ENCODE results near the gene SLC24A3. TPM values are rescaled to one million over a fixed set of nuclear protein-coding genes. Genes with fewer than 3 reads are reported as not detected.
"Not testable (repeated sequence)": the region's sequence is repeated elsewhere in the genome, so short reads cannot be mapped to it uniquely, and the experiment has no call there.

The SLC24A3 gene
- total RNA-seq, 1 experiment from 2014 or later, result not detected

GRCh38 chr20:19750101-19750606 lies 537.7 kb downstream of the SLC24A3 start:
- in situ Hi-C loops (cut with HindIII; ENCODE audit: low sequenced_read_pairs), result no loop called here
- no peak for DNase-seq (ENCODE audit: low spot score)

DNA sequence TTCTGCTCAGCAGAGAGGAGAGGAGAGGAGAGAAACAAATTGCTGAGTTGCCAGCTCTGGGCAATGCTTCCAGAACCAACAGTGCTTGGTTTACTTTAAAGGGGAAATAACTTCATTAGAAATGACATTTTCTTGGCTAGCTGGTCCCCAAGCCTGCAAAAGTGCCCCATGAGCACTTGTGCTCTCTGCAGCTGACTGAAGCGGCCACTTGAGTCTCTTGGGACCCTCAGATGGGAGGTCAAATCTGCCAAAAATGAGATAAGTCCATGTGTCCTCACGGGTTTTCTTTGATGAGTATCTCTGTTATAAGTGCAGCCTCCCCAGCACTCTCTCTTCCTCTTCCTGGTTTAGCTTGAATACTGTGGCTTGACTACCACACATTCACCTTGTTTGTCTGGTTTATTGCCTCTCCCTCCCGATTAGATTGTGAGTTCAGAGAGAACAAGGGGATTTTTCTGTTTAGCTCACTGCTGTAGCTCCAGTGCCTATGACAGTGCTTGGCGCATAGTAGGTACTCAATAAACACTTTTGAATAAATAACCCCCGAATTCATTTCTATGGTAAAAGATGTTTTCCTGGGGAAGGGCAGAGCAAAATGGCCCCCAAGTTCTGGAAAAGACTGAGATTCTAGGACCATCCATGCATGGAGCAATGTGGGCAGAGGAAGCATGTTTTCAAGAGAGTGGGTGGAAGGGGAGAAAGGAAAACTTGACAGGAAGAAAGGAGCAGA lies 538.6 kb downstream of the SLC24A3 start:
- in situ Hi-C loops (cut with HindIII; ENCODE audit: low sequenced_read_pairs), result no loop called here
- DNase-seq (ENCODE audit: low spot score), result no peak

- in situ Hi-C loops (cut with HindIII; ENCODE audit: low sequenced_read_pairs); DNase-seq (ENCODE audit: low spot score): not testable (repeated sequence)
Measured at GRCh38 chr20:19754201-19754600, 541.8 kb downstream of the SLC24A3 start.

DNA sequence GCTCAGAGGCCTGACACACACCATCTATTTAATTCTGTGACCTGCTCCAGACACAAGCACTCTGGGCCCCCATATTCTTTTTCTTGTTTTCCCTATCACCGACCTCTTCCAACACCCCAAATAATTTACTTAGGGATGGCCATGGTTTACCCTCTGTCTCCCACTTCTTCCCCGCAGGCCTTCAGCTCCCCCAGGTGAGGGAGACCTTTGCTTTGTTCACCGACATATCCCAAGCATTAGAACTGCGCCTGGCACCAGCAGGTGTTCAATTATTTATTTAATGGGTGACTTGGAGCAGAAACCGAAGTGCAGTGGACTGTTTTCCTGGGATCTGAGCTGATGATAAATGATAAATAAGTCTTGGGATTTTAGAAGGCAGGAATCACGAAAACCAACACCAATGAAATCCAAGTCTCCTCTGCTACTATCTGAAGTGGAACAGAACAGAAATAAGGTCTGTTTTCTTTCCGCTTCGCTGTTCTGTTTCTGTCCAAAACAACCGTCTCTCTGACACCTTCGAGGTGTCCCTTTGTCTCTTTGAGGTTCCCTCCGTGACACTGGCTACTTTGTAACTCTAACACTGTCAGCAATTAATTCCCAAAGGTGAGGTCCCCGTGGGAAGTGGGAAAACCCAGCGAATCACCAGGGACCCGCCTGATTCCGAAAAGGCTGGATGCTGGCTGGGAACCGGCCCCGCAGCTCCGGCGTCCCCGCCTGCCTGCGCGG lies 544.5 kb downstream of the SLC24A3 start:
- in situ Hi-C loops (cut with HindIII; ENCODE audit: low sequenced_read_pairs), result no loop called here
- DNase-seq (ENCODE audit: low spot score), result no peak

DNA sequence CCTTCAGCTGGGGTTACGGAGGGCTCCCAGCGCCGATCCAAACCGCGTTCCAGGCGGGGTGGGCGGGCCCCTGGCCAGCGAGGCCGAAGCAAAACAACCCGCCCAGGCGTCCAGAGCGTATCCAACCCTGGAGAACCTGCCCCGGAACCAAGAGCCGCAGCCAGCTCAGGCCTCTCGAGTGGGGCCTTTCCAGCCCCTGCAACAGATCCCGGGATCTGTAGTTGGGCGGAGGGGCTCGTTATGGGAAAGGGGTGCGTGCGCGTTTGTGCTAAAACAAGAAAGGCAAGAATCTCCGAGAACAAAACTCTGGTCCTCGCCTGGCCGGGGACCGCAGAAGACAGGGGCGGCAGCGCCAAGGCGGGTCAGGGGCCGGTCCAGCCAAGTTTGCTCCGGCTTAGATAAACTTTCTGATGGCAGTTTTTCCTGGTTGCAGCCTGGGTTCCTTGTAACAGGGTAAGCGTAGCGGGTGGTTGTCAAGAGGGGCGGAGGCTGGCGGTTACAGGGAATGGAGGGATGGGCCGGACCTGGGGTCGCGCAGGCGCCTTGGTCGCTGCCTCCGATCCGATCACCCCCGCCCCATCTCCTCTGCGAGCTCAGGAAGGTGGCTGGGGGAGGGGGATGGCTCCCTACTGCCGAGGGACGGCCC lies 545.2 kb downstream of the SLC24A3 start:
- DNase-seq (ENCODE audit: low spot score), result peak; percentile 20
- in situ Hi-C loops (cut with HindIII; ENCODE audit: low sequenced_read_pairs), result no loop called here

DNA sequence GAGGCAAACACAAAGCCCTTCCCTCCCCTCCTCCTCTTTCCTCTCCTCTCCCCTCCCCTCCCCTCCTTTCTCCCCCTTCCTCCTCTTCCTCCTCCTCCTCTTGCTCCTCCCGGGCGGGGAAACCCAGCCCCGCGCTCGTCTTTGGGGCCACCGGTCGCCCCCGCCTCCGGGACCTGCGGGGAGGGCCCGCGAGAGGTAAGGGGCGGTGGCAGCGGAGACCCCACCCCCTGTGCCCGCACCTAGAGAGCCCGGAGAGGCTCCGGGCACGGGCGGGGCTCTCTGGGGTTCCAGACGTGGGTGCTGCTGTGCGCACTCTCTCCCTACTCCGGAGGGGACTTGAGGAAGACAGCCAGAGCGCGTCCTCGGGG lies 545.7 kb downstream of the SLC24A3 start, which contains the start of gene RIN2:
Gene RIN2 (plus strand): TSS at position 126 of the 368 bp plus-strand sequence. CDS start 131,344 bp downstream, outside the sequence.
- DNase-seq (ENCODE audit: low spot score), result no peak
- in situ Hi-C loops (cut with HindIII; ENCODE audit: low sequenced_read_pairs), result no loop called here

DNA sequence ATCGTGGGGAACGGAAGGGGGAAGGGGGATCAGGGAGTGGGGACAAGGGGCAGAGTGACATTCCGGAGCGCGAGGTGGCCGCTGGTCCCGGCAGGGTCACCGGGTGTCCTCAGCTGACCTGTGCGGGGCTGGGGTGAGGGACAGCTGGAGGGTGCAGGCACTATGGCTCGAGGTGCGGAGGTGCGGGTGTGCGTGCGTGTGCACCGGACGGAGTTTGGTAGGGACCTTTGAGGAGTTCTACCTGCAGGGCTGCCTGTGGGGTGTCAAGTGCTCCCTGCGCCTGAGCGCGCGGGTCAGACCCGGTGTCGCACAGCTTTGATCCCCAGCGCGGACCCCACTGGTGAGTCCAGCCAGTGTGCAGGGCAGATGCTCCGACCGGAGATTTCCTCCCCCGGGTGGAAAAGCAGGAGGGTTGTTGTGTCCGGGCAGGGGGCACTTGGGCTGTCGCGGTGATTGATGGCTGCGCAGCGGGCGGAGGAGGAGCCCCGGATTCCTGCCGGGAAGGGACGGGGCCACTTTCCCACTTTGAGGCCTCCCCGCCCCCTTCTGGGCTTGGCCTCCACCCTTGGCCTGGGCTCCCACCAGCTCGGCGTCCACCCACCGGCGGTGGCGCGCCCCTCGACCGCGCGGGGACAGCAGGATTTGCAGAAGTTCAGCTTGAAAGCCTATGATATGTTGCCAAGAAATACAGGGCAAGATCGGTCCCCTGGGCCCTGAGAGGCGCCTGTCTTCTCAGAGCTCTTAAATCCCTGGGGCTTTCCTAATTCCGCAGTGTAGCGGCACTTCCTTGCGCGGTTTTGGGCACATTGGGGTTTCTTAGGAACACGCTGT lies 546.3 kb downstream of the SLC24A3 start:
- DNase-seq (ENCODE audit: low spot score), result no peak

GRCh38 chr20:19760371-19760721 lies 547.9 kb downstream of the SLC24A3 start:
- in situ Hi-C loops (cut with HindIII; ENCODE audit: low sequenced_read_pairs), result no loop called here
- no peak for DNase-seq (ENCODE audit: low spot score)

More for the DNA sequence above, 546.3 kb downstream of the SLC24A3 start:
- in situ Hi-C loops (cut with HindIII; ENCODE audit: low sequenced_read_pairs), result no loop called here

DNA sequence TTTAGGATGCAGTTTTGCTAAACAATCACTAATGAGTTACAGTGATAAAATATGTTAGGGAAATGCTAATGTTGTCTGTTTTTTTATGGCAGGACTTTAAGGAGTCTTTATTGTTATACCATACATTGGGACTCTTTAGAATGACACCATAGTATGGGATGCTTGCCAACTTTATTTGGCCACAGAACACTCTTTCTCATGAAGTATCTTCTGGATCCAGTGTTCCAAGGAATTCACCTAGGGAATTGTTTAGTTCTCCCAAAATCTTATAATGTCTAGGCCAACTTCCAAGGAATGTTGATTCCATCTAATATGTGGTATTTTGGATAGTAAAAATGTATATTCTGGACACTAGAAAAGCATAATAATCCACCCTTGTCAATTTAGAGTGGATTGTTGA lies 548.9 kb downstream of the SLC24A3 start:
- in situ Hi-C loops (cut with HindIII; ENCODE audit: low sequenced_read_pairs), result no loop called here
- no peak for DNase-seq (ENCODE audit: low spot score)

DNA sequence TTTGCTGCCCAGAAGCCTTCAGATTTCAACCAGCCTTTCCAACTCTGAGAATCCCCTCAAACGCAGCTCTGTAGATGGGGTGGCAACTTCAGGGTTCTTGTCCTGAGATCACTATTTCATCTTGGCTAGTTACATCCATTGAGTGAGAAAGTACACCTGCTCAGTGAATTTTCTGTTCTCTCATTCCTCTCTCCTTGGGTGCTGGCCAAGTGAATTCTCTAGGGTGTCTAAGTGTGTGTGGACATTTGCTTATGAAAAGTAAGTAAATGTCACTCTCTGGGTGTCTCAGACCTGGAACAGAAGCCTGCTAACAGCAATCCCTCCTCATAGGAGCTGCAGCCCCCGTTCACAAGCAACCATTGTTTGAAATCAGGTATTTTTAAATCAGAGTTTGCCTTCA lies 549.4 kb downstream of the SLC24A3 start:
- in situ Hi-C loops (cut with HindIII; ENCODE audit: low sequenced_read_pairs), result no loop called here
- DNase-seq (ENCODE audit: low spot score), result no peak

- in situ Hi-C loops (cut with HindIII; ENCODE audit: low sequenced_read_pairs), result no loop called here
Measured at GRCh38 chr20:19764207-19764606, 551.8 kb downstream of the SLC24A3 start.

GRCh38 chr20:19765266-19765665 lies 552.8 kb downstream of the SLC24A3 start:
- DNase-seq (ENCODE audit: low spot score), result no peak
- in situ Hi-C loops (cut with HindIII; ENCODE audit: low sequenced_read_pairs), result no loop called here

More at GRCh38 chr20:19764207-19764606, 551.8 kb downstream of the SLC24A3 start:
- DNase-seq (ENCODE audit: low spot score), result no peak

DNA sequence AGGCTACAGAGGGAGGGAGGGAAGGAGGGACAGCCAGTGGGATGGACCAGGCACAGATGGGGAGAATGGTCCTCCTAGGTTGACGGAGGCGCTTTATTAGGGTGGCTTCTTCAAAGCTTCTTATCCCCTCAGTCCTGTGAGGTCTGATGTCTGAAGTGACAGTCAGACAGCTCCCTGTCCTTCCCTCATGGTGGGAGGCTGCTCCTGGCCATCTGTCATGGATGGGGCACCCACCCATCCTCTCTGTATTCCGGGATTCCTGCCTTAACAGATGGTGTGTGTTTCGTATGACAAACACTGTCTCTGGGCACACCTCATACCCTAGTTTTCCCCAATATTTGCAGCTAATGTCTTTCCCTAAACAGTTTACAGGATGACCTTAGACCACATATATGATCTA lies 553.5 kb downstream of the SLC24A3 start:
- no peak for DNase-seq (ENCODE audit: low spot score)
- in situ Hi-C loops (cut with HindIII; ENCODE audit: low sequenced_read_pairs), result no loop called here

DNA sequence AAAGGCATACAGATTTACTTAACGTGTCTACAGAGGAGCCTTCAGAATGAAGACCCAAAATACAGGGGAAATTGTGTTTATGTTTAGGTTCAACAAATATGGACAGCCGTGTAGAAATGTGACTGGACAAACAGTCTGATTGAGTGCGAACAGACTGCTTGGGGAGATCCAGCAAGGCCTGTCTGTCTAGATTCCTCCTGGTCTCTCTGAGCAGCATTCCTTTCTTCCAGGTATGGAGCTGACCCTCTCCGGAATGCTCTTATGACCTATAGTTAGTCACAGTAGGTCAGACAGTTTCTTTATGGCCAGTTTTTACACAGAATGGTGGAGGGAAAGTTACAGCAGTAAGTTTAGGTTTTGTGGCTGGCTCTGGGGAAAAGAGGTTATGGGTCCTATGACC lies 554.6 kb downstream of the SLC24A3 start:
- no peak for DNase-seq (ENCODE audit: low spot score)
- in situ Hi-C loops (cut with HindIII; ENCODE audit: low sequenced_read_pairs), result no loop called here

GRCh38 chr20:19768325-19768842 lies 555.9 kb downstream of the SLC24A3 start:
- in situ Hi-C loops (cut with HindIII; ENCODE audit: low sequenced_read_pairs), result no loop called here
- no peak for DNase-seq (ENCODE audit: low spot score)

GRCh38 chr20:19769507-19769906 lies 557.1 kb downstream of the SLC24A3 start:
- in situ Hi-C loops (cut with HindIII; ENCODE audit: low sequenced_read_pairs), result no loop called here
- DNase-seq (ENCODE audit: low spot score), result no peak

DNA sequence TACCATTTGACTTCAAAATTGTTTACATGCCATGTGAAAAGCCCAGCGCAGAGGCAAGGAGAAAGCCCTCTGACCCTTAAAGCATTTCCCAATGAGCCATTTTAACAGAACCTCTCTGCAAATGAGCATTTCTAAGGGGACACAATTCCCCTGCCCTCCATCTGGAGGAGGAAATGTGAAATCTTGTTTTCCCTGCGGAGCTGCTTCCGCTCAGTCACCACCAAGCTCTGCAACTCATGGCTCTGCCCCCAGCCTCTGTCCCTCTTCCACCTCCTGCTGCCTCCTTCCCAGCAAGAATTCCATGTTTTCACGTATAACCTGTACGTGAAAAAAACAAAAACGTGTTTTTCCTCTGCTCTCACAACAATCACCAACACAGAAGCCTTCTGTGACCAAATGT lies 557.9 kb downstream of the SLC24A3 start:
- no peak for DNase-seq (ENCODE audit: low spot score)
- in situ Hi-C loops (cut with HindIII; ENCODE audit: low sequenced_read_pairs), result no loop called here

DNA sequence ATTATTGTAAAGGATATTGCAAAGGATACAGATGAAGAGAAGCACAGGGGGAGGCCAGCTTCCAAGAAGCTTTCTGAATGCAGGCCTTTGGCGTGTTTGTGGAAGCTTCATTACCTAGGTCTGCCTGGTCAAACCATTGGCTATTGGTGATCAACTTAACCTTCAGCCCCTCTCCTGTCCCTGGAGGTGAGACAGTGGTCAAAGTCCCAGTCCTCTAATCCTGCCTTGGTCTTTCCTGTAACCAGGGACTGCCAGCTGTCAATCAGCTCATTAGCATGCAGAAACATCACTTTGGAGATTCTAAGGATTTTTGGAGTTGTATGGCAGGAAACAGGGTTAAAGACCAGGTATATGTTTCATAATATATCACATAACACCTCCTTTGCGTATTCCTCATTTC lies 558.6 kb downstream of the SLC24A3 start:
- in situ Hi-C loops (cut with HindIII; ENCODE audit: low sequenced_read_pairs), result no loop called here
- DNase-seq (ENCODE audit: low spot score), result no peak

Data from G401 (cell line).